GM12891 (cell line): ENCODE measurements around the gene NOL7.

ENCODE experiments used
- PAX5 ChIP-seq: IDR thresholded peaks from 2 replicates; pipeline ENCODE4 v1.6.1; 2011; ENCODE audit warnings: low read length, moderate library complexity, mild to moderate bottlenecking; ENCODE audit not compliant: insufficient read depth, severe bottlenecking
- POLR2A ChIP-seq: IDR thresholded peaks from 2 replicates; pipeline ENCODE4 v1.6.1; 2011; ENCODE audit warnings: low read depth, low read length, control low read depth
- POLR2AphosphoS5 ChIP-seq: IDR thresholded peaks from 2 replicates; pipeline ENCODE4 v1.6.1; 2011; ENCODE audit warnings: low read depth, low read length, control low read depth
- POU2F2 ChIP-seq: IDR thresholded peaks from 2 replicates; pipeline ENCODE4 v1.6.1; 2011; ENCODE audit warnings: low read depth, mild to moderate bottlenecking, control low read depth, low read length, moderate library complexity
- SPI1 ChIP-seq: IDR thresholded peaks from 2 replicates; pipeline ENCODE4 v1.6.1; 2011; ENCODE audit warnings: low read depth, low read length, control low read depth
- TAF1 ChIP-seq: IDR thresholded peaks from 2 replicates; pipeline ENCODE4 v1.6.1; 2011; ENCODE audit warnings: low read depth, low read length, control low read depth

GRCh38 chr6:13604135-13604534 lies 11.0 kb upstream of the NOL7 start:
- TF ChIP-seq POLR2A, result no peak
- no peak for TF ChIP-seq POLR2AphosphoS5
- TF ChIP-seq TAF1, result no peak
- no peak for TF ChIP-seq PAX5
- no peak for TF ChIP-seq SPI1
- TF ChIP-seq POU2F2, result no peak
